Transverse colon (tissue), 4 donors: ENCODE measurements around the gene PRR29. TPM values are rescaled to one million over a fixed set of nuclear protein-coding genes. Genes with fewer than 3 reads are reported as not detected.

Experiments
- DNase-seq: peaks from one replicate; pipeline ENCODE4 v3.0.0-alpha.2; 2019
- H3K27ac ChIP-seq, 4 donors: fragments of 200-600 bp; sonication (generic); 2 replicates each; pipeline ENCODE4 v1.5.1; 2016 to 2018; ENCODE audit warnings: inconsistent platforms in 4 of 4
- H3K27me3 ChIP-seq: fragments of 200-600 bp; sonication (generic); 2 replicates; pipeline ENCODE4 v1.5.1; 2017; ENCODE audit warnings: inconsistent platforms
- H3K36me3 ChIP-seq, 4 donors: fragments of 200-600 bp; sonication (generic); 2 replicates each; pipeline ENCODE4 v1.5.1; 2017 to 2019; ENCODE audit warnings: inconsistent platforms in 4 of 4
- H3K4me1 ChIP-seq, 4 donors: fragments of 200-600 bp; sonication (generic); 2 replicates each; pipeline ENCODE4 v1.5.1; 2017 to 2020; ENCODE audit warnings: inconsistent platforms in 4 of 4
- H3K4me3 ChIP-seq, 4 donors: fragments of 200-600 bp; sonication (generic); 1 replicate in 1 of 4; 2 replicates in 3 of 4; pipeline versions ENCODE4 v1.5.1 to v1.6.1; 2017 to 2019; ENCODE audit warnings: inconsistent platforms in 4 of 4
- H3K9me3 ChIP-seq, 2 donors: fragments of 200-600 bp; sonication (generic); 2 replicates each; pipeline ENCODE4 v1.5.1; 2017 to 2019; ENCODE audit warnings: inconsistent platforms in 2 of 2
- EP300 ChIP-seq: sonication (generic); formaldehyde crosslinking; IDR thresholded peaks from one replicate; pipeline ENCODE4 v1.6.1; 2017; ENCODE audit warnings: antibody characterized with exemption, low read depth
- POLR2A ChIP-seq: fragments of 450-650 bp; IDR thresholded peaks from one replicate; pipeline ENCODE4 v1.6.1; 2016; ENCODE audit warnings: antibody characterized with exemption, mild to moderate bottlenecking, moderate library complexity
- POLR2AphosphoS5 ChIP-seq, 3 donors: sonication (generic); formaldehyde crosslinking; IDR thresholded peaks; one replicate each; pipeline ENCODE4 v1.6.1; 2016; ENCODE audit warnings: antibody characterized with exemption in 3 of 3
- WGBS, 2 donors: methylation state at CpG; one replicate each; pipeline ENCODE4 v1.1.5; 2018; ENCODE audit warnings: low coverage in 1 of 2; 5-methylcytosine and 5-hydroxymethylcytosine counted together
- in situ Hi-C, 4 donors: fragments of 200-750 bp; cut with MboI; loops; one replicate each; pipeline versions ENCODE4 v1.15.0 to v1.15.1; 2017; ENCODE audit warnings: low sequenced_read_pairs in 3 of 4, low pct_ligation_motif_present in 1 of 4, low pct_unique_long_range_greater_than_20kb in 1 of 4
- intact Hi-C: fragments of 100-400 bp; cut with DNase I; formaldehyde crosslinking; loops from one replicate; pipeline ENCODE4 v1.15.1; 2023; ENCODE audit warnings: low total_unique reads
- total RNA-seq, 4 donors: library from RNA; depleted of rRNA; stranded (reverse); fragments of >200 nt; gene quantifications; one replicate each; pipeline ENCODE4 v1.1.0, GENCODE V29; 2016
- TF ChIP-seq, protein P1 (sequence below), 5 experiments: fragments of 200-600 bp in 3 of 5; fragments of 450-650 bp in 2 of 5; sonication (generic) in 3 of 5; IDR thresholded peaks; 1 replicate in 2 of 5; 2 replicates in 3 of 5; pipeline ENCODE4 v1.5.1; 2016 to 2017; ENCODE audit warnings: antibody characterized with exemption in 5 of 5, inconsistent platforms in 3 of 5, mild to moderate bottlenecking in 2 of 5, moderate library complexity in 1 of 5

The PRR29 gene
- total RNA-seq, 4 donors from 2014 or later: not detected

DNA sequence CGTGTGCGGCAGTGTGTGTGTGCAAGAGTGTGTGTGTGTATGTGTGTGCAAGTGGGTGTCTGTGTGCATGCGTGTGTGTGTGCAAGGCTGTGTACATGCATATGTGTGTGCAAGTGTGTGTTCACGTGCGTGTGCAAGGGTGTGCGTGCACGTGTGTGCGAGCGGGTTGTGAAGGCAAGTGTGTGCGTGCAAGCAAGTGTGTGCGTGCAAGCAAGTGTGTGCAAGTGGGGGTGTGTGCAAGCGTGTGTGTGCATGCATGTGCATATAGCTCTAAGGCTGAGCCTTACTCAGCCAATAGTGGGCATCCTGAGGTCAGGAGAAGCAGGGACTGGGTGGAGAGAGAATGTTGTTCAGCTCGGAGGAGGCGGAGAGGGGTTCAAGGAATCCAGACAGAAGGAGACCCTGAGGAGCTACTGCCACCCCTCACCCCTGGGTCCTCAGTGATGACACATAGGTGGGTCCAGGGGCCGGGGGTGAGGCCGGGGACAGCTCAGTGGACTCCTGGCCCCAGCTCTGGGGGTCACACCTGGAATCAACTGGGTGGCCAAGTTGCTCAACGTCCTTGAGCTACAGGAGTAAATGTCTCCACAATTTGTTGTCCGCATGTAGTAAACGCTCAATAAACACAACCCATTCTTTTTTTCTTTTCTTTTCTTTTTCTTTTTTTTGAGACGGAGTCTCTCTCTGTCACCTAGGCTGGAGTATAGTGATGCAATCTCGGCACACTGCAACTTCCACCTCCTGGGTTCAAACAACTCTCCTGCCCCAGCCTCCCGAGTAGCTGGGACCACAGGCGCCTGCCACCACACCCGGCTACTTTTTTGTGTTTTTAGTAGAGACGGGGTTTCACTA lies 1.8 kb downstream of the PRR29 start:
- DNase-seq: no peak
- in situ Hi-C loops (loop anchor here in 1 of 4 donors (25.0 kb wide), 1 partner anchor 88 kb away; the partner anchor contains the start of genes CSHL1 and GH1), intact Hi-C loops (no loop called here)
- H3K4me3 ChIP-seq: no peak overlapping the region
- H3K27ac ChIP-seq: no peak overlapping the region
- TF ChIP-seq, protein P1, sequence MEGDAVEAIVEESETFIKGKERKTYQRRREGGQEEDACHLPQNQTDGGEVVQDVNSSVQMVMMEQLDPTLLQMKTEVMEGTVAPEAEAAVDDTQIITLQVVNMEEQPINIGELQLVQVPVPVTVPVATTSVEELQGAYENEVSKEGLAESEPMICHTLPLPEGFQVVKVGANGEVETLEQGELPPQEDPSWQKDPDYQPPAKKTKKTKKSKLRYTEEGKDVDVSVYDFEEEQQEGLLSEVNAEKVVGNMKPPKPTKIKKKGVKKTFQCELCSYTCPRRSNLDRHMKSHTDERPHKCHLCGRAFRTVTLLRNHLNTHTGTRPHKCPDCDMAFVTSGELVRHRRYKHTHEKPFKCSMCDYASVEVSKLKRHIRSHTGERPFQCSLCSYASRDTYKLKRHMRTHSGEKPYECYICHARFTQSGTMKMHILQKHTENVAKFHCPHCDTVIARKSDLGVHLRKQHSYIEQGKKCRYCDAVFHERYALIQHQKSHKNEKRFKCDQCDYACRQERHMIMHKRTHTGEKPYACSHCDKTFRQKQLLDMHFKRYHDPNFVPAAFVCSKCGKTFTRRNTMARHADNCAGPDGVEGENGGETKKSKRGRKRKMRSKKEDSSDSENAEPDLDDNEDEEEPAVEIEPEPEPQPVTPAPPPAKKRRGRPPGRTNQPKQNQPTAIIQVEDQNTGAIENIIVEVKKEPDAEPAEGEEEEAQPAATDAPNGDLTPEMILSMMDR (IDR thresholded peaks at IDR 0.05): no peak
- TF ChIP-seq EP300 (no peak), POLR2A (no peak), POLR2AphosphoS5 (IDR thresholded peaks at IDR 0.05) (no peak)
- peaks cover 0 to 18% (median 14%) of the 10 kb centered on the region in 4 donors for H3K4me1 ChIP-seq
- 75 to 78% methylated on average over 10 to 25 of the region's 25 CpGs for WGBS, 2 donors
- no peaks in the 10 kb centered on the region for H3K9me3 ChIP-seq
- H3K27me3 ChIP-seq: peaks cover 30% of the 10 kb centered on the region
- H3K36me3 ChIP-seq: no peaks in the 10 kb centered on the region

DNA sequence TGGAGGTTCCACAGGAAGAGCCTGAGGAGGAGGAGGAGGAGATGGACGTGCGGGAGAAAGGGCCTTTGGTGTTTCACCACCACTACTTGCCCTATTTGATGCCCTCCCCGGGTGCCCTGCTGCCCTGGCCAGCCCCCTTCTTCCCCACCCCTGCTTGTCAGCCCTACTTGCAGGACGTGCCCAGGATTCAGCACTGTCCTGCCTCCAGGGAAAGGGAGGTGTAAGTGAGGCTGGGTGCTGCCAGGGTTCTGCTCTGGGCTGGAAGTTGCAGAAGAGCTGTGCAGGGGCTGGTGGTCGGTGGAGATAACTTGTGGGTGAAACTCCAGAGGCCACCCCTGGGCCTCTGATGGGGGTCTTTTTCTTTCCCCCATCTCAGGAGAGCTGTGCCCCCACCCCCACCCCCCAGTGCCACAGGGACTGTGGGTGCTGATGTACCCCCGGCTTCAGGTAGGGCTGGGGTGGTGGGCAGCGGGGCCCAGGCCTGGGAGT lies 3.0 kb downstream of the PRR29 start:
- Histone ChIP-seq H3K27ac (peak overlapping the region in 1 of 4 donors; percentile 15), H3K9me3 (no peaks in the 10 kb centered on the region), H3K4me3 (no peak overlapping the region), H3K4me1 (peaks cover 5 to 26% (median 18%) of the 10 kb centered on the region in 4 donors), H3K36me3 (no peaks in the 10 kb centered on the region), H3K27me3 (peaks cover 30% of the 10 kb centered on the region)
- 43 to 82% methylated on average over 1 to 7 of the region's 7 CpGs for WGBS, 2 donors
- intact Hi-C loops: no loop called here
- in situ Hi-C loops: loop anchor here in 1 of 4 donors (25.0 kb wide), 1 partner anchor 89 kb away; the partner anchor contains the start of genes CSHL1 and GH1
- TF ChIP-seq POLR2AphosphoS5 (IDR thresholded peaks at IDR 0.05) (no peak), POLR2A (no peak), EP300 (no peak)
- TF ChIP-seq, protein P1 (IDR thresholded peaks at IDR 0.05): no peak
- DNase-seq: no peak

DNA sequence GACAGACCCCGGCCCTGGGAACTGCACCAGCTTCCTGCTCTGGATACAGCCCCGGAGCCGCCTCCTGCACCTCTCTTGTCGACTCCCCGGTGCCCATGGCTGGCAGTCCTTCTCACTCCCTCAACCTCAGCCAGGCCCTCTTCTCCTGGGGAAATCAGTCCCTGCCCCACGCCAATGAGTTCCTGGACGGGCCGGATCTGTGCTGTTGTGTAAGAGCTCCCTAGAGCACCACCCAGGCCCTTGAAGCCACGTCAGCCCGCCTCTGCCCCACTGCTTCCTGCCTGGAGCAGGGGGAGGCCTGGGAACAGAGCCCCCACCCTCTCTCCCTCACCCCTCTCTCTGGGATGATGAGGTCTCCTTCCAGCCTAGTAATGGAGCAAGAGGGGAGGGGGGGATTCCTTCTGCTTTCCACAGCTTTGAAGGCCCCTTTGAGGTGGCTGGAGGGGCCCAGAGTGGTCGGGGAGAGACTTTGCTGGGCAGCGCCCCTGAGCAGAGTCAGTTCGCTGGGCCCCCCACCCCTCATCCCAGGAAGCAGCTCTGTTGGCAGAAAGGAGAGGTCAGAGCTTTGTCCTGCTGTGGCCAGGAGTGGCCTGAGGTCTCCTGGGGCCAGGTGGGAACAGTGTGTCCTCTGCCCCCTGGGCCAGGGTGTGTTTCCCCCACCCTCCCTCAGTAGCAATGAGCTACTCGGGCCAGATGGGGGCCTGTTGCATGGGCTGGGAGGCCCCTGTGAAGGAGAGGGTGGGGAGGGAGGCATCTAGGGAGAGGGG lies 3.8 kb downstream of the PRR29 start:
- Histone ChIP-seq H3K27me3 (peaks cover 24% of the 10 kb centered on the region), H3K36me3 (no peaks in the 10 kb centered on the region), H3K4me3 (no peak overlapping the region), H3K27ac (peak overlapping the region in 2 of 4 donors; percentile 14 to 15), H3K9me3 (no peaks in the 10 kb centered on the region), H3K4me1 (peaks cover 5 to 32% (median 18%) of the 10 kb centered on the region in 4 donors)
- no peak for TF ChIP-seq EP300
- TF ChIP-seq, protein P1 (IDR thresholded peaks at IDR 0.05): no peak
- no peak for TF ChIP-seq POLR2AphosphoS5 (IDR thresholded peaks at IDR 0.05)
- no peak for TF ChIP-seq POLR2A
- no peak for DNase-seq
- intact Hi-C loops: no loop called here
- 70 to 95% methylated on average over 2 to 13 of the region's 14 CpGs for WGBS, 2 donors
- in situ Hi-C loops: loop anchor here in 1 of 4 donors (25.0 kb wide), 1 partner anchor 90 kb away; the partner anchor contains the start of genes CSHL1 and GH1
